Umbilical cord (tissue), 2 donors: Measurements from ENCODE around the gene MED27. TPM values are rescaled to one million over a fixed set of nuclear protein-coding genes. Genes with fewer than 3 reads are reported as not detected.

Source experiments
- DNase-seq: peaks from one replicate; pipeline ENCODE4 v3.0.0-alpha.2; 2015; ENCODE audit warnings: low spot score
- total RNA-seq: library from RNA; depleted of rRNA; stranded (reverse); fragments of >200 nt; gene quantifications from one replicate; pipeline ENCODE4 v1.2.3, GENCODE V29; 2014; ENCODE audit warnings: low replicate concordance; ENCODE audit not compliant: insufficient read depth

The MED27 gene
- total RNA-seq, 1 donor from 2014 or later: 6.5 TPM

DNA sequence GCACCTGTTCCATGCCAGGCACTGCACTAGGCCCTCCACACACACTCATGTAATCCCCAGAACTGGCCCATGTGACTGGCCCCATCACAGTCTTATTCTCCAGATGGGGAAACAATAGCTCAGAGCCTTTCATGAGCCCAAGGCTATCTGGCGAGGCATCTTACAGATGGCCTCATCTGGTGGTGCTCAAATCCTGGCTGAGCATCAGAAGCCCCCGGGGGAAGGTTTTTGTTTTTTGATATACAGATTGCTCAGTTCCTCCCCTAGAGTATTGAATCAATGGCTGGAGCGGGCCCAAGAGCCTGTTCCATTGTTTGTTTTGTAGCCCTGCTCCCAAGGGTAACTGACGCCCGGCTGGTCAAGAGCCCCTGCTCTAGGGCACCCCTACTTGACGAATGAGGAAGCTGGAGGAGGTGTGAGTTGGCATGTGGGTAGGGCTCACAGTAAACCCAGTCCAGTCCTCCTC, 194.5 kb downstream of the MED27 start:
- DNase-seq: no peak

DNA sequence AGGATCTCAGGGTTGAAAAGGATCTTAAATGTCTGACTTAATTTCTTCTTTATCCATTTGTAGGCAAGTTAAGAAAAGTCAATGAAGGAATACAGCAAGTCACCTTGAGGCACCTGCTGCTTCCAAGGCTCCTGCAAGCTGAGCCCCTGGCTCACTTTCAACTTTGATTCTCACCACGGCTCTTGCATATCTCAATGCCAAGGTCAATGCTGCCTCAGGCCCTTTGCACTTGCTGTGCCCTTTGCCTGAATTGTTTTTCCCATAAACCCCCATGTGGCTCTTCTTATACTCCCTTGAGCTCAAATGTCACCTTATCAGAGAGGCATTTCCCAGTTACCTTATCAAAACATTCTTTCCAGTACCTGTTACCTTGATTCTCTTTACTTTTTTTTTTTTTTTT, 195.4 kb downstream of the MED27 start:
- no peak for DNase-seq

DNA sequence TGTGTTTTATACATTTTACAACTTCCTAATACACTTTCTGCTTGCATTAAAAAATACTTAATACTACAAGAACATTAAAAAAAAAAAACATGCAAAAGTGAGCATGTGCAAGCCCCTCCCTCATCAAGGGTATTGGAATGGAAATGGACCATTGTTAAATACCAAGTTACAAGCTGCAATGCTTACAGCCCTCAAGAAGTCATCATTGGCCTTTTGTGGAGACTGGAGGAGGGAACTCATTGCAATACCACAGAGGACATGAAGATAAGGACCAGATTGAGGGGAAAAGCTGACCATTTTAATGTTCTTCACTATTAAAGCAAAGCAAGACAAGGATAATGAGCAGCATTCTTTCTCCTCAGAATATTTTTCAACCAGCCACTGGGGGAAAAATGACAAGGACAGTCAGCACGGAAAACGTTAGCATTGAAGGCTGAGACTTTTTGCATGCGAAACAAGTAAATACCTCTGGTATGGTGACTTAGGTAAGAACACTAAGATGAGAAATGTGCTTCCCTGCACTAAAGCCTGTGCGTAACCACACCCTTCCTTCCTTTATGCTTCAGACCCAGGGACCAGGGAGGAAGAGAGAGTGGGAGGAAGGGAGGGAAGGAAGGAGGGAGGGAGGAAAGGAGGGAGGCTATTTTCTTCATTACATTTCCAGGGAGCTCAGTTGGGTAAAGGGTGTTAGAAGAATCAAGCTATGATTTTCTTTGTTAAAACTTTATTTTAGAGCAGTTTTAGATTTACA, 198.7 kb downstream of the MED27 start:
- DNase-seq: no peak

DNA sequence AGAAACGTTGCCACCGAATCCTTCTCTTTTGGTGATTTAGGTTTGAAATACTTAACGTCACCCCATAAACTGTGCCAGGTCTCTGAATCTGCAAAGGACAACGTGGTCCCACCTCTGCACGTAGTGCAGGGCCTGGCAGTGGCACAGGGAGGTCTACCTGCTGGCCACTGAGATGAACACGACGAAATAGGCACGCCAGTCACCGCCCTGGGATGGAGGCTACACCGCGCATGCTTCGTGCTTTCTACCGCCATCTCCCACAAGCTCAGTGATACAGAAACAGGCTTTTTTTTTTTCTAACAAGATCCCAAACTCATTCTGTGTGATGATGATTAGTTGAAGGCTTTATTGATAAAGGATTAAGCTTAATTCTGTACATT, 199.8 kb downstream of the MED27 start:
- DNase-seq: no peak

DNA sequence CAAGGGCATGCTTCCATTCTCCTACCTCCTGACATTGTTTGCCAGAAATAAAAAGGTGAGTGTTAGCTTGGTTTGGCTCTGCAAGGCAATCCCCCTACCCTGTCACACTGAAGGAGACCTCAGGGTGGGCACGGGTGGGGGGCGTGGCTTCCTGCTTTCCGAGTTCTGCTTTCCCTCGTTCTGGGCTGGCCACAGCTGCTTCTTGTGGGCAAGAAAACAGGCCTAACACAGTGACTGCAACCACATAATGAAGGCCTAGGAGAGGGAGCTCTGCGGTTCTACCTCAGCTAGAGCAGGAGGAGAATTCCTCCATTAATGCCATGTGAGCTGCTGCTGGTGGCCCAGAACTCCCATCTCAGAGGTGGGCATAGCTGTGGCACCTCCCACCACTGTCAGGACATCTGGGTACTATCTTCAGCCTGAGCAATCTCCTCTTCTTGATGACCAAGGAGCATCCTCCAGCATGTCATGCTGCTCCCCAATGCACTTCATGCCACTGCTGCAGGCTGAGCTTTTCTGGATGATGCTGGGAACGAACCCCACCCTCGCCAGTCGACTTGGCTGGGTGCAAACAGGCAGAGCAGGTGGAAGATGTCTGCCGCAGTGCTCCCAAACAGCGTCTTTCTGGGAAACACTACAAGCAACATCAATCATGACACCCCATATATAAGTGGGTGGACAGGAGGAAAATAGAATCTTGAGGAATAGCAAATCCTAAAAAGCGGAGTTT, 200.3 kb downstream of the MED27 start:
- DNase-seq: no peak

DNA sequence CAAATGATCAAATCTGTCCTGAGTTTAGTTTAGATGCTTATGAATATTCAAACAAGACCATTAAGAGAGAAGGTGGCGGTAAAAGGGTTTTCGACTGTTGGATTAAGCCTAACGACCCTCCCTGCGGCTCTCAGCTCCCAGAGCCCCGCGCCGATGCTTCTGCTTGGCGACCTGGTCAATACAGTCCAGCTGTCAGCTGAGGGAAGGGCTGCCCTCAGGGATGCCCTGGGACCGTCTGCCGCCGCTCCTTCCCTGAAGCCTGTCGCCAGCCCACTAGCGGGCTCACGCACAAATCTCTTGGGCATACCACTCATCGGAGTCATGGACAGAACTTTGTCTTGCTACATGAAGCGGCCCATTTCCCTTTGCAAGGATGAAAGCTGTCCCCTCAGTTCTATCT, 203.2 kb downstream of the MED27 start:
- no peak for DNase-seq

DNA sequence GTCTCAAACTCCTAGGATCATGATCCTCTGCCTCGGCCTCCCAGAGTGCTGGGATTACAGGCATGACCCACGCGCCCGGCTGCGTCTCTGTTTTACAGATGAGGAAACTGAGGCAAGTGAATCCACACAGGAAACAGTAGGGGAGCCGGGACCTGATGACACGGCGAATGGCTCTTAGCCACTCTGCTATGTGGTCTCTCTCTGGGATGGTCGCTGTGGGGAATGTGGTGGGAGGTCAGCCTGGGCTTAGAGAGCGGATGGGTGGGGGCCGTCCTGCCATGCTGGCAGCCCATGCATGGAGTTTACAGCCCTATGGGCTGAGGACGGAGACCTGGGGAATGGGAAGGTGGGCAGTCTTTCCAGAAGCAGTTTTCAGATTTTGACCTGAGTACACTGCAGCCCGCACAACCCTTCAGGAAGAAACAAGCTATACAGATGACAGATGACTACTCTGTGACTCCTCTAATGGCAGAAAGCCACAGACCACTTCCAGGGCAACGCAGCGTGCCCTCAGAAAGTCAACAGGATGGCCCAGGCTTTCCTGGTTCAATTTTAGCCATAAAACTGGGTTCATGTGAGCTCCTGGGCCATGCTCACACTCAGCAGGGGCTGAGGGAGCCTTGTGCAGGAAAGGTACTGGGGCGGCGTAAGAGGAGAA, 203.7 kb downstream of the MED27 start:
- no peak for DNase-seq

DNA sequence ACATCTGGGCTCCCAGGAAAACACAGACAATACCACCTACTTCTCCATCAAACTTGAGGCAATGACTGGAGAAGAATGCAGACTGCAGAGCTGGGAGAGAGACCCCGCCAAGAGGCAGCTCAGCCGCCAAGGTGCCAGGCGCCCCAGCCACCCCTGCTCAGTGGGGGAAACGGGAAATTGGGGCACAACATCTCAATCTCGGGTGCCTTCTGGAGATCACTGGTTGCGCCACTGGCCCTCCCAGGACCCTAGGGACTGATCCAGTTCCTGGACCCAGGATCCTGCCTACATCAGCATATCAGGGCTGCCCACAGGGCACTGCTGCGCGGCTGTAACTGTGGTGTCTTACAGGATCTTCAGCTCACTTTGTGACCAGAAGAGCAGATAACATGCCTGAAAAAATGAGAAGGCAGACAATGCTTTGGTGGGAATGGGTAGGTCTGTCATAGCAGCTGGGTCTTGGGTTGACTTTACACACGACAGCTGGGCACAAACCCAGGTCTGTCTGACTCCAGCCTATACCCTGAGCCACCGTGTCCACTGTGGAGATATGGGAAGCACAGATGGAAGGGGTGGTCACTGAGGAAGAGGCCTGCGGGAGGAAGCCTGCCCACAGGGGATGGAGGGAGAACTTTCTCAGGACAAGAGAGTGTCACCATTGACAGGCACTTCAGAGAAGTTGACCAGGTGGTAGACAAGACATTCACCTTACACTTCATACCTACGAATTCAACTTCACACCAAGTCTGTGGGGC, 204.6 kb downstream of the MED27 start:
- no peak for DNase-seq

DNA sequence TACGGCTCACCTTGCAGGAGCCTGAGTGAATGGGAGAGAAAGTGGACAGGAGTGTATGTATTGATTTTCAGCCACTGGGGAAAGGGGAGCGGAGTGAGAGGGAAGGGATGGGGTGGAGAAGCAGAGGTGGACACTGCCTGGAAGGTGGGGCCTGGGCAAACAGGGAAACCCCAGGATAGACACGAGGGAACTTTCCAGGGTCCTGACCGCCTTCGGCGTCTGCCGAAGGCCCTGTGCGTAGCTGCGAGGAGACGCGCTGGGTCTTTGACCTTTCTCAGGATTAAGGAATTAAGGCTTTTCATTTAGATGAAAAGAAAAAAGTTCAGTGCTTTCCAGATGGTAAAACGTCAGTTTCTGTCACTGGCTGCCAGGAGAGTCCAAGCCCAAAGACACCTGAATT, 205.2 kb downstream of the MED27 start:
- no peak for DNase-seq

DNA sequence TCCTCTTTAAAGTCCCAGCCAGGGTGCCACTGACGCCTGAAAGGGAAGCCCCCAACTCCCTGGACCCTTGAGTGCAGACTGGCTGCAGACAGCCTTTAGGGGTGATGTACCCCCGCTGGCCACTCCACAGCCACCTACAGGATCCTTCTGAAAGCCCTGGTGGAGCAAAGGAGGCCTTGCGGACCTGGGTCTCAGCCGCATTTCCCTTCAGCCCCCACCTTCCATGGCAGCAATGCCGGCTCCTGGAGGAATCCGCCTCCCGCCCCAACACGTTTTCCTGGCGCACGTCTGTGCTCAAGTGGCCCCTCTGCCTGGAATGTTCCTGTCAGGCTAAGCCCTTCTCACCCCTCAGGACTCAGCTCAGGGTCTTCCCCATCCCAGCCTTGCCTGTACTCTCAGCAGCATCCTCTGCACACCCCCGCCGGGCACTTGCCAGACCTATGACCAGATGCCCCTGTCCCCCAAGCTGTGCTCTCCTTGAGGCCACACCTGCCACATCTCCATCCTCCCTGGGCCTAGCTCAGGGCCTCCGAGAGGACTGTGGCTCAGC, 205.7 kb downstream of the MED27 start:
- no peak for DNase-seq

DNA sequence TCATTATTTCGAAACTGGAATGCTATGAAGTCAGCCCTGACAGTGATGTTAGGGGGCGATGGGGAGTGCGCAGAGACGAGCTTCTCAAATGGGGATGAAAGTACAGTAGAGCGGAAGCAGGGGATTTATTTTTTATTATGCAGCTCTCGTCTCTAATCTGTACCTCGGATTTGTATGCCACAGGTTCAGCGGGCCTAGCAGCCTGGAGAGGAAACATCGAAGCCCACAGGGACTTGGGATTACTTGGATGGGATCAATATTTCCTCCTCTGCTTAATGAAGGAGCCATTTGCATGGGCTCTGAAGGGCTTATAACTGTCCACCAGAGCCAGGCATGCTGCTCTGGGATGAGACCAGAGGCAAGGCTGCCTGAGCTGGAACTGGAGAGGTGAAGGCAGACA, 206.3 kb downstream of the MED27 start:
- DNase-seq: no peak

DNA sequence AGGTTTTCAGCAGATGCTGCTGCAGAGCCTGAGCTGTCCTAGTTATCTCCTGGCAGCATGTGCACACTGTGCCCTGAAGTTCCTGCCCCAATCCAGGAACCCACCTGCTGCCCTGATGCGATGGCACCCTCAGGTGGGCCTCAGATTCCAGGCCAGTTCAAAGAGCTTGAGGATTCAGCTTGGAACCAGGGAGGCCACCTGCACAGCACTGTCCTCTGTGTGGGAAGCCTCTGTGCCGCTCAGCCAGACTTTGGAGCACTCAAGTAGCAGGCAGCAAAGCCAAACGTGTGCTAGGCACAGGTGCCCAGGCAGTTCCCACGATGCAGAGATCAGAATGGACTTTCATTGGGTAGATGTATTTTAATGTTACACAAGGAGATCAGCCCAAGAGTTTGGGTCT, 207.0 kb downstream of the MED27 start:
- DNase-seq: no peak

DNA sequence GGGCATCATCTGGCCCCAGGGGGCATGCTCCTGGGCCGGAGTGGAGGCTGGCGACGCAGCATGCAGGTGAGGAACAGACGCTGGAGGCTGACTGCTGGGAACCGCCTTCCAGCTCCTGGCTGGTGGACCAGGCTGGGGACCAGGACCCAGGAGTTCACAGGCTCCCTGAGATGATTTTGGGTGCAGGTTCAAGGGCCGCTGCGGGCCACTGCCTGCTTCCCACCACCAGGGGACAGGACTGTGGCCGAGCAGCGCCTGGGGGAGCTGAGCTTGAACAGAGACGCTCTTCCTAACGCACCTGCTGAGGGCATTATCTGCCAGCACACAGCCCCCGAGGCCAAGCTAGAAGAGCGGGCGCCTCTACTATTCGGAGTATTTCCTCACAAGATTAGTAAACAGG, 207.7 kb downstream of the MED27 start:
- no peak for DNase-seq

DNA sequence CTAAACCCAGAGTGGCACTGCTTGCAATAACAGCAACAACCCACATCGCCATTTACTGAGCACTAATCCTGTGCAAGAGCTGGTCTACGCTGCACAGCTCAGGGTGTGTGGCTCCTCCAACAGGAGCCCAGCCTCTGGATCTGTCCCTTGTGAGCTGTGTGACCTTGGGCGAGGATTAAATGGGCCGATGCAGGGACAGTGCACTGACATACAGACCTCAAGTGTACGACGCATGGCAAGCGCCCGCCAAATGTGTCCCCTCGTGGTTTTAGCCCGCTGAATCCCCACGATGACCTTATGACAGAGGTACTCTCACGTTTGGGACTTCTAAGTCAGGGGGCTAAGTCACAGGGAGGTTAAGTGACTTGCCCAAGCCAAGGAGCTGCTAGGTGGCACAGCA, 209.5 kb downstream of the MED27 start:
- no peak for DNase-seq

DNA sequence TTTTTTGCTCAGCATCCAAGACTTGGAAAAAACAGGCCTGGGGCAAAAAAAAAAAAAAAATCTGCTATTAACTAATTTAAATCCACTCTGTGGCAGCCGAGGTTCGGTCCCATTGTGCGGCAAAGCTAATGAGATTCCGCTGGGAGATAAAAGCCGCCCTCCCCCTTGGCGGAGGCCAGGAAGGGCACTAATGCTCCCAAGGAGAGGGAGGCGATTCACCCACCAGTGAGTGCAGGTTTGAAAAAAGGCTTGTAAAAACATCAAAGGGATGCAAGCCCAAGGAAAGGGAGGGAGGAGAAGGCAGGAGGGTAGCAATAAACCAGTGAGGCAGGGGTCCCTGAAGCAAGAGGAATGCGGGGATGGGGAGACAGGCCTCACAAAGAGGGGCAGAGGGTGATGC, 210.3 kb downstream of the MED27 start:
- no peak for DNase-seq

DNA sequence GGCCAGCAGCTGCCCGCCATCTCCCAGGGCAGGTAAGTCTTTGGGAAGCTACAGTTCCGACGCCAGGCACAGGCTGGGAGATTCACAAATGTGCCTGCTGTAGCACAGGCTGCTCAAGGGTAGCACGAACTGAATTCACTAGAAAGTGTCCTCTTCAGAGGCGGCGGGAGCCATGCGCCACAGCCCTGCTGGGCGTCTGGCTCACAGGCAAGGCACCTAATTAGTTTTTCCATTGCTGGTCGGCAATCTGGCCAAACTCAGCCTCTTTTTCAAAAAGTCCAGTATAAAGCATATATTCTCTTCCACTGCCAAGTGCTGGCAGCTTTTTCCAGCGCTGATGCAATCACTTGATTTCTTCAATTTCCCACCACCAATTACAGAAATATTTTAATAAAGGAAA, 210.9 kb downstream of the MED27 start:
- no peak for DNase-seq

DNA sequence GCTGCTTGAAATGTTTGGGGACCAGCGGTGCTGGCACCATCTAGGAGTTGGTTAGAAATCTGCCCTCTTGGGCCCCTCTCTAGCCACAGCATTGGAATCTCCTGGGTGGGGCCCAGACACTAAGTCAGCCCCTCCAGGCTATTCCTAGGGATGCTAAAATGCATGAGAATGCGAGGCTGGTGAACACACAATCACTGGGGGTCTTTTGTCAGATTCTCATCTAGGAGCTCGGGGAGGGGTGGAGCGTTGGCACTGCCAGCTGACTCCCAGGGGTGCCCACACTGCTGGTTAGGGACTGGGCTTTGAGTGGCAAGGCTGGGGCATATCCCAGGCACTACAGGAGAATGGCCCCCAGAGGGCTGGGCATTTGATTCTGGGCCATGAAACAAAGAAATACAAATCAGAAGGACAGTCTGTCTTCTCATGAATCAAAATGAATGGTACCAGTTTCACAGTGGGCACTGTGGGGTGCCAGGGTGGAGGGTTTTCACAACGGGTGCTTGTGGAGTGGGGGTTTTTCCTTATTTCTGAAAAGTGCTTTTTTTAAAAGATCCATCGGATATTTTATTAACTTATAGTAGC, 212.0 kb downstream of the MED27 start:
- DNase-seq: no peak

DNA sequence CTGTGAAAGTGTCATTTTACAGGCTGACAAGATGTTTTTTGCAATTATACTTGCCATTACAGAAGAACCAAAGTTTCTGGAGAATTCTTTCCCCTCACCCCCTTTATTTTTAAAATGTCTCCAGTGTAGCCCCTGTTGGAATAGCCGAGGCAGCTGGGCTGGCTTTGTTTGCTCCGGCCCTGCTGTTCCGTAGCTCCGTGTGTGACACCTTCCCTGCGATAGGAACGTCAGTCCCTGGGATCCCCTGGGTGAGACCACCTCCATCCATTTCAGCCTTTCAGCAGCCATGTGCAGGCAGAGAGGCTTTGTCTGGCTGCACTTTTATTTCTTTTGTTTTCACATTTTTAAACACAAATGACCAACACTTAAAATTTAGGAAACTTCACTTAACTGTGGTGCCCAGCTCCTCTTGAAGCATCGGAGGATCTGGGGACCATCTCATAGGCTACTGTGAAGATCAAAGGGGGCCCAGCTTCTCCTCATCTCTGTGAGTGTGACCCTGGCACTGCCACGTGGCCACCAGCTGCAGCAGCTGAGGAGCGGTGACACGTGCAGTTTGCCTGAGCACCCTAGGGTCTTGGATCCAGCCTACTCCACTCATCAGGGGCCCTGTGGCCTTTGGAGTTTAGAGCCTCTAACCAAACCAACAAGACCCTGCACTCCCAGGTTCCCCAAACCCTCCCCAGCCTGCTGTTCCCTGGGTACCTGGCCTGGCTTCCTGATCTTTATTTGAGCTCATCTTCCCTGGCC, 214.0 kb downstream of the MED27 start:
- DNase-seq: no peak

DNA sequence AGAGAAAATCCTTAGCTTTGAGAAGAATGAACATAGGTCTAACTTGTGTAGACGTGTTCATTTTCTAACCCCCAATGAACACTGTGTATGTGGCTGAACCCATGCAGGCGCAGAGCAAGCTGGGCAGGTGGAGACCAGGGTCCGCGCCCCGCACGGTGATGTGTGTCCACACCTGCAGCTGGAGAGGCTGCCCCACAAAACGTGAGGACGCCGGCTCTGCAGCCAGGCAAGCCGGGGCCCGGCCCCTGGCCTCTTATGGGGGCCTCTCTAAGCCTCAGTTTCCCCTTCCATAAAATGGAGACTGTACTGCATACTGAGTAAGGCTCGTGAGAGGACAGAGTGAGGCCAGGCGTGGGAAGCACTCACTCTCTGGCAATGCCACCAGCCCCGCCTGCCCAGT, 215.1 kb downstream of the MED27 start:
- DNase-seq: no peak

DNA sequence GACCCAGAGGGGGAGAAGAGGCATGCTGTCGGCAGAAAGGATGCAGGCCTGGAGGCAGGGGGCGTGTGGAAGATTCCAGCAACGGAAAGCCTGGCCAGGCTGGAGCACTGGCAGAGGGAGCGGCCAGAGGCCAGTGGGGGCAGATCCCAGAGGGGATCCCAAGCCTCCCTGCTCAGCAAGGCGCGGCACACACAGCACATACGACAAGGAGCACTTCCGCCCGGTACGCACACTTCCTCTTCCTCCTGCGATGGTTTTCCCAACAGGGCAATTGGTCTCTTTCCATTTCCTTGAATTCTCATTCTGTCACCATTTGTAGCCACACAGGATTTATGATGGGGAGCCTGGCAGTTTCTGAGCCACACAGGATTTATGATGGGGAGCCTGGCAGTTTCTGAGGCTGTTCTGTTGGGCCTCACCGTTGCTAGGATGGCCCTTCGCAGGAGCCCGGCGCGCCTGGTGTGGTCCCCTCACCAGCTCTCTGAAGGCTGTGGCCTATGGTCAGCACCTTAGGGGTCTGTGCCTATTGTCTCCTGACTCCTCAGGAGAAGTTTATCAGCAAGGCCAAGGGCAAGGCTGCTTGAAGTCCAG, 216.3 kb downstream of the MED27 start:
- no peak for DNase-seq
